Astrocyte (in vitro differentiated cells and primary cell): ENCODE data around the gene TBCC.

ENCODE experiments used
- CTCF ChIP-seq: IDR thresholded peaks from 2 replicates; pipeline ENCODE4 v1.5.1; 2011; ENCODE audit warnings: low read depth, mild to moderate bottlenecking, inconsistent platforms, low read length, moderate library complexity; ENCODE audit not compliant: insufficient read depth
- EZH2 ChIP-seq: IDR thresholded peaks from 2 replicates; pipeline ENCODE4 v1.6.1; 2012; ENCODE audit warnings: mild to moderate bottlenecking, low read length, inconsistent platforms; ENCODE audit not compliant: insufficient read depth

GRCh38 chr6:42762426-42762859, 16.5 kb upstream of the TBCC start:
- TF ChIP-seq CTCF (no peak), EZH2 (no peak)
